GM19239 (cell line): ENCODE results near the gene HACL1.
"Not testable (repeated sequence)": the region's sequence is repeated elsewhere in the genome, so short reads cannot be mapped to it uniquely, and the experiment has no call there.

Experiments
- DNase-seq: peaks from one replicate; pipeline ENCODE4 v3.0.0; 2011; ENCODE audit warnings: low spot score; ENCODE audit not compliant: insufficient read length
- FAIRE-seq: peaks from 2 replicates; lab custom pipeline; 2011; peaks lifted over from hg19 to GRCh38; lab: Jason Lieb, UNC

HACL1 gene

DNA sequence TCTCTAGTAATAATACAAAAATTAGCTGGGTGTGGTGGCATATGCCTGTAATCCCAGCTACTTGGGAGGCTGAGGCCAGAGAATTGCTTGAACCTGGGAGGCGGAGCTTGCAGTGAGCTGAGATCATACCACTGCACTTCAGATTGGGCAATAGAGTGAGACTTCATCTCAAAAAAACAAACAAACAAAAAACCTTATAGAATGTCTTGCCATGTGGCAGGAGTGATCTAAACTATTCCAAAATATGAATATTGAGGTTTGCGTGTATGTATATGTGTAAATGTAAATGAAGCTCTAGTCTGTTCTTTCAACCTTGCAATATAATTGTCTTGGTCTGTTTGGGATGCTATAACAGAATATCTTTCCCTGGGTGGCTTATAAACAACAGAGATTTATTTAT is 68.8 kb downstream of the HACL1 start:
- not testable (repeated sequence) for DNase-seq, FAIRE-seq

DNA sequence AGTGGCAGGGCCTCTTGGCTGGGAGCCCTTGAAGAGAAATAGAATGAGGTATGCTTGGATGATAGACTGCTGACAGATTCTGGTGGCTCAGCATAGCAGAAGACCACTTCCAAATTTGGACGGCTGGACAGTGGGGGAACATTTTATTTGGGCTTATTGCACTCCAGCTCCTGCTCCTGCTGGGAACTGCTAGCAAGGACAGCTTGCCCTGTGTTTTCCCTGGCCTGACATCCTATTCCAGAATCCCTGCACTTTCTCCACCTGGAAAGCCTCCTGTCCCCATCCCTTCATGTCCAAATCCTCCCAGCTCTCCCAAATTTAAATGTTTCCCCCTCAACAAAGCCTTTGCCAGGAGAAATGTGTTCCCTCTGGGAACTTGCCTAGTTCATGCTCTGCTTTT is 70.0 kb downstream of the HACL1 start:
- FAIRE-seq (no peak), DNase-seq (no peak)

DNA sequence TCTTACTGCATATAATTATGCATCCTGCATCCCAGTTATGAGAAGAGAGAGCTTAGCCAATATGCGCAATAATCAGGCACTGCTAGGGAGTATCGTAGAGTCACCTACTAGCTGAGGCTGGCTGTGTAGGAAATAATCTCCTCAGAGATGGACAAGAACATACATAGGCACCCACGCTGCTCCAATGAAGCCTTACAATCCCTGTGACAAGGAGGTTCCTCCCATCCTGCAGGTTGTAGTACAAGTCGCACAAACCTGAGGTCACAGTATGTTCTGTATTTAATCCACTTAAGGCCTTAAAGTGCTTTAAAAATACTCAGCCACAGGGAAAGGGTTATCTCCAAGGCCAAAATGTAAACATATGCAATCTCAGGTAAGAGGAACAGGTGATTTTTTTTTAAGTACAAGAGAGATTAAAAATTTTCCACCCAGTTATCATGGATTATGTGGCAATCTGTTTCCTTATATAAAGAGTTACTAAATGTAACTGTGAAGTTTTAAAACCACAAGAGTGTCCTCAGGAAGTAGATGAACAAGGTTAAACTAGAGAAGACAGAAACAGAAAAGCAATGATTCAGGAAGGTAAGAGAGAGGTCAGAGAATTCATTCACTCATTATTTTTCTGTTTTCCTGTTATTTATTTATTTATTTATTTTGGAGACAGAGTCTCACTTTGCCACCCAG is 72.4 kb downstream of the HACL1 start:
- DNase-seq = no peak
- no peak for FAIRE-seq

DNA sequence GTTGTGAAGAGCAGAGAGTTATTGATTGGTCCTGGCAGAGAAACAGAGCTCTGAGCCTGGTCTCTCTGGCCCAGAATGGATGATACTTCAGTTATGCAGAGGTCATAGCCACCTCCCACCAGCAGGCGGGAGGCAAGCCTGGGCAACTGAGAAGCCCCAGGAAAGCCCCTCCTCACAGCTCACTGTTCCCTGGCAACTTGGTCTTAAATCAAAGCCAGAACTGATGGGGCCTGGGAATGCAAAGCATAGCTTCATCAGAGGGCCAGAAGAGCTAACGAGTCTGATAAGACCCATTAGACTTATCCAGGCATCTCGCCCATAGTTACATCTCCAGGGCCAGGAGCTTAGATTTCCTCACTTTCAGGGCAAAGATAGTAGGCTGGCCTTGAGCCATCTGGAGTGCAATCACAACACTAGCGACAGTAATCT is 74.3 kb downstream of the HACL1 start:
- FAIRE-seq = no peak
- no peak for DNase-seq

DNA sequence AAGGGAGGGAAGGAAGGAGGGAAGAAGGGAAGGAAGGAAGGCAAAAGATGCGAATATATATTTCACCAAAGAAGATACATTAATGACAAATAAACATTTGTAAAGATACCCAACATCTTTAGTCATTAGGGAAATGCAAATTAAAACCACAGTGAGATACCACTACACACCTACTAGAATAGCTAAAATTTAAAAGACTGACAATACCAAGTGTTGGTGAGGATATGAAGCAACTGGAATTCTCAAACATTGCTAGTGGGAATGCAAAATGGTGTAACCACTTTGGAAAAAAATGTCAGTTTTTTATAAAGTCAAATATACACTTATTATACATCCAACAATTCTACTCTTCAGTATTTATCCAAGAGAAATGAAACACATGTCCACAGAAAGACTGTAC is 75.6 kb downstream of the HACL1 start:
- FAIRE-seq = no peak
- no peak for DNase-seq

DNA sequence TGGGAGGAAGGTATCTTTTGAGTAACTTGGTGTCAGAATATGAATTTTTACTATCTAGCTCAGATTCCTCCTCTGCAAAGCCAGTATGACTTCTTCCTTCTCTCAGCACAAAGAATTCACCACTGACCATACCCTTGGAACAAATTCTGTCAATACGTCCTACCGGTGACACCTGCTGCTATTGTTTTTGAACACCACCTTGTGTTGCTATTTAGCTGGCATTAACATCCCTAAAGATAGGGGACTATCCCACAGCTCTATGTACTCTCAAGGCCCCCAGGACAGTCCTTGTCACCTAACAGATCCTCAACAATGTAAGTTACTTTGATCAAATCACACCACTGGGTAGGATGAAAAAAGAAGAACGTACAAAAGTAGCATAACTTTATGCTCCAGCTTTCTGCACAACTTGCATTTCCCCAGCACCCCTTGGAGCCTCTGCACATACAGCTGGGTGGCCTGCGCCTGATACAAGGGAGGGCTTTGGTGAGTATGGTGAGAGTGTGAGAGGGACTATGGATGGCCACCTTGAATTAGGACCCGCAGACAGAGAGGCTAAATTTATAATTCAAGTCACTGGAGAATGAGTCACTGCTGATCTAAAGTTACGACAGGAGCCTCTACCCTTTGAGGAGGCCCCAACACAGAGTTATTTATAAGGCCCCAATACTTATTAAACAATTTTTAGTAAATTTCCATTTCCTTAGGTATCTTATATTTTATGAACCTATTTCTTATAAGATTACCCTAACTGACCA is 77.5 kb downstream of the HACL1 start:
- FAIRE-seq = no peak

DNA sequence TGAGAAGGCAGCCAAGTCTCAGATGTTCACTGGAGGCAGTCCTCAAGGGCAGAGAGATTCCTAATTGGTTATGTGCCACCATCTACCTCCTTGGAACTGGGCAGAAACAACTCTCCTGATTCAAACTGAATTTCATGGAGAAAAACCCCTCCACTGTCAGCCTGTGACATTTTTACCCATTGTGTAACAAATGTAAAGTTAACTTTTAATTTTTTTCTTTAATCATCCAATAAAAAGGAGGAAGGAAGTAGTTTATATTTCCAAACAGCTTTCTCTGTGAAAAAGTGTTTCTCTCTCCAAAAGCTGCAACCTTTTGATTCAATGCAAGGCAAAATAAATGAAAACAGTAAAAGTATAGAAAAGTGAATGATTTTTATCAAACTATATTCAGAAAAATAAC is 79.4 kb downstream of the HACL1 start:
- FAIRE-seq (no peak), DNase-seq (no peak)

More for the DNA sequence above, 77.5 kb downstream of the HACL1 start:
- no peak for DNase-seq

DNA sequence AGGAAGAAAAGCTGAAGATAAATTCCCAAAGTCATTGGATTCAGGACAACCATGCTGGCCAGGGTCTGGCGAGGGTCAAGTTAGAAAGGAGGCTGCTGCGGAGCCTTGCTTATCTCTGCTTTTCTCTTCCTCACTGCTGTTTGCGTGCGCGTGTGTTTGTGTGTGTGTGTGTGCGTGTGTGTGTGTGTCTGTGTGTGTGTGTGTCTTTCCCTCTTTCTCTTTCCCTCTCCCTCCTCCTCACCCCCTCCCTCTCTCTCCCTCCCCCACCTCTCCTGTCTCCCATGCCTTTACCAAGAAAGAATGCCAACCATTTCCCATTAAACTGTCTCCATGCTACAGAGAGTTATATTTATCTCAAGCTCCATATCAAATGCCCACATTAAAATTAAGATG is 79.8 kb downstream of the HACL1 start, which contains the start of gene COLQ:
Gene COLQ, minus strand, starts transcription at position 134 of the 393 bp plus-strand sequence. Its CDS starts 81 bp downstream, at position 53.
- FAIRE-seq = no peak
- DNase-seq = no peak

DNA sequence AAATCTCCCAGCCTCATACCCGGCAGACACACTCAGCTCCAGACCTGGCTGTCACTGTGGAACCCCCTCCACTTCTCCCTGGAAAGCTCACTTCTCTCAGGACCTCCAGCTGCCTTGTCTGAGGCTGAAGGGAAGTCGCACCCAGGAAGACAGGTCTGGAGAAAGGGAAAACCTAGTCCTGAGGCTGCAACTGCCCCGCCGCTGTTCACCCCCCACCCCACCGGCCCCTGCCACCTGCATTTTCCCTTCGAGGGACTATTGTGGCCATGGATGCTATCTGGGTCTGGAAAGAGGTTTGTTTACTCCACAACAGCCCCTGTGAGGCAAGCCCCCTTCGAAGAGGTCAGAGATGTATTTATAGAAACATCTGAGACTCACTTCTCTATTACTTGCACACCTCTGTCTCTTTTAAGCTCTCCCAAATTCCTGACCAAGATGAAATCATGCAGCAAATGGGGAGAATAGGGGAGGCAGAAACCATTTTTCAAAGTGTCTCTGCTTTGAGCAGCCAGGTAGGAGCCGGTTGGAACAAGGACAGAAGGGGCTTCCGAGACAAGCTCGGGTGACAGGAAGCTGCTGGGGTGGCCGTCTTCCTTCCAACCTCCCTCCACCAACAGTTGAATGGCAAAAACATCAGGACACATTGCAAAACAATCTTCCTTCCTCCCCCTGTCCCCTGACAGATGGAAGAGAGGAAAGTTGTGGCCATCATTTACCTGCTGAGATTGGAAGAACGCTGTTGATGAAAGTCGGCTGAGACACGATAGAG is 80.4 kb downstream of the HACL1 start:
- FAIRE-seq (no peak), DNase-seq (no peak)

DNA sequence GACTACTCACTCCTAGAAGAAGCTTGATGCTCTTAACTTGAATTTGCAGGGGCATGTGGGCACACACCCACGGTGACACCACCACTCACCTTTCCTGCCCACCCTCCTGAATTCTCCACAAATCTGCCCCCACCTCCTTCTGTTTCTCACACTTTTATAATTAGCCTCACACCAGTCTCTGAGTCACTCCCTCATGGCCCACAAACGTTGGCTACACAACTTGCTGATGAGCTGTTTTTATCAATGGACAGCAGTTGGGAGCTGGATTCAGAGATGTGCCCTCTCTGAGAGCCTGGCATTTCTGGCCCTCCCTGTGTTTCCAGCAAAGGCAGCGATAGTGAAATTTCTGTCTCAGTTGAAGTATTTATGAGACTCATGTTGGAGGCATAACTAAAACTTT is 81.2 kb downstream of the HACL1 start:
- FAIRE-seq (no peak), DNase-seq (no peak)

DNA sequence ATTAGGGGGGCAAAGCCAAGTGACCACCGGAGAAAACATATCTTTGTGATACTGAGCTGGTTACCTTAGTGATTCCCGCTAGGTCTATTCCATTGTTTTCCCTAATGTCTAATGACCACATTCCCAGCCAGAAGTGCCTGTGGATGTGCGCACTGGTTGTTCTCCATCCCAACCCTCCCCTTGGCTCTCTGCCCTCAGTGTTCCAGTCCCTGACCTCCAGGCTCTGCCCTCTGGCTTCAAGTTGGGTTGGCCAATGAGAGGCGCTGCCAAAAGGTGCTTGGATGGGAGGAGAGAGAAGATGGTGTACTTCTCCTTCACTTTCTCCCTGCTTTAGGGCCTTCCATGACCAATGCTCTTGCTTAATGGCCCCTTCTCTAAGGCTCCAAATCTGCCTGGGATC is 82.3 kb downstream of the HACL1 start:
- no peak for DNase-seq
- FAIRE-seq = no peak

DNA sequence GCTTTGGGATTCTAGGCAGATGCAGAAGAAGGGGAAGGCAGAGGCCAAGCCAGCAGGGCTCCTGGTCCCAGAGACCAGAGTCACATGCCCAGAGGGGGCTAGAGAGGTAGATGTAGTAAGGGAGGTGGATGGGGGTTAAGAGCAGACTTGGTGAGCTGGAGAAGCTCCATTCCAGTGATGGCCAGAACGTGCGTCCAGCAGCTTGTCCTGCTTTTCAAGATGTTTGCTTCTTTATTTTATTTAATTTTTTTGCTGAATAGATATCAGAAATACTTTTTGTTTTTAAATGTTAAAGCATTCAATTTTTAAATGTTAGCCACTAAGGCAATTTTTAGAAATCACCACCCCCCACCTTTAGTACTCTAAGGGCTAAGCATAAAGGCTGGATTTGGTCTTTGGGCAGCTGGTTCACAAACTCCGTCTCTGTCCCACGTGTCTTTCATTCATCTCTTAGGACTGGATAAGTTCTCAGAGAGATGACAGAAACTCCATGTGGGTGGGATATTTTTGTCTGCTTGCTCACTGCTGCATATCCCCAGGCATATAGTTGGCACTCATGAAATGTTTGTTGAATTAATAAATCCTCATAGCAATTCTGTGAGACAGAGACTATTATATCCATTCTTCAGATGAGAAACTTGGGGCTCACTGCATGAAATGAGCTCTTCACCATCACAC is 86.6 kb downstream of the HACL1 start:
- DNase-seq (no peak), FAIRE-seq (no peak)

DNA sequence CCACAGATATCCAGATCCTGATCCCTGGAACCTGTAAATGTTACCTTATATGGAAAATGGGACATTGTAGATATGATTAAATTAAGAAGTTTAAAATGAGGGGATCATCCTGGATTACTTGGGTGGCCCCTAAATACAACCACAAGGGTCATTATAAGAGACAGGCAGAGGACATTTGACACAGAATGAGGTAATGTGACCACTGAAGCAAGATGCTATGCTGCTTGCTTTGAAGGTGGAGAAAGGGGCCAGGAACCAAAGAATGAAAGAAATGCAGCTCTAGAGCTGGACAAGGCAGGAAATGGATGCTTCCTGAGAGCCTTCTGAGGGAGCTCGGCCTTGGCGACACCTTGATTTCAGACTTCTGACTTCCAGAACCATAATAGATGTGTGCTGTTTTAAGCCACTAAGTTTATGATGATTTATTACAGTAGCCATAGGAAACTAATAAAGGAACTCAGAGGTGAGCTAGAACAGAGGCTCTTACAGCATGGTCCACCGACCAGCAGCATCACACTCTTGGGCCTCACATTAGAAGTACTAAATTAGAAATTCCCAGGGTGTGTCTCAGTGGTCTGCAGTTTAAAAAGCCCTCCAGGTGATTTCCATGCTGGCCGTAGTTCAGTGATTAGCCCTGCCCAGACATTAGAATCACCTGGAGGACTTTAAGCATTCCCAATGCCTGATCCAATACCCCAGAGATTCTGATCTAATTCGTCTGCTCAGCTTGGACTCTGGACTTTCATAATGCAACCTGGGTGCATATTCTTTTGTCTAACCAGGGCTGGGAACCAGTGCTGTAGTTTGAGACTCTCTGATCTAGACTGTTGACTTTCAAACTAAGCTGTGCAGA is 87.3 kb downstream of the HACL1 start:
- no peak for DNase-seq
- no peak for FAIRE-seq

DNA sequence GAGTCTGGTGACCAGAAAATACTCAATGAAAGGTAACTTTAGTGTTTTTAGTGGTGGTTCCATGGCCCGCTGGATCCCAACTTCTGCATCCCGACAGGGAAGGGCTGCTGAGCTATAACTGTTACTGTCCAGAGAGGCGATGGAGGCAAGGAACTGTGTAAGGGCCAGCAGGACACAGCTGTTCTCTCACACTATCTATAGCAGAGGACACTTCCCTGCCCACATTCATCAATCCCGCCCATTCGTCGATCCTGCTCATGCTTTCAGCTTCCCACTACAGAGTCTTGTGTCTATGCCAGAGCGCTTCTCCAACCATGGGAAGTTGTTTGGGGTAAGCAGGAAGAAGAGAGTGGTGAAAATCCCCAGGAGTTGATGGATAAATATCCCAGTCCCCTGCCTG is 88.3 kb downstream of the HACL1 start:
- DNase-seq = no peak
- FAIRE-seq = no peak

DNA sequence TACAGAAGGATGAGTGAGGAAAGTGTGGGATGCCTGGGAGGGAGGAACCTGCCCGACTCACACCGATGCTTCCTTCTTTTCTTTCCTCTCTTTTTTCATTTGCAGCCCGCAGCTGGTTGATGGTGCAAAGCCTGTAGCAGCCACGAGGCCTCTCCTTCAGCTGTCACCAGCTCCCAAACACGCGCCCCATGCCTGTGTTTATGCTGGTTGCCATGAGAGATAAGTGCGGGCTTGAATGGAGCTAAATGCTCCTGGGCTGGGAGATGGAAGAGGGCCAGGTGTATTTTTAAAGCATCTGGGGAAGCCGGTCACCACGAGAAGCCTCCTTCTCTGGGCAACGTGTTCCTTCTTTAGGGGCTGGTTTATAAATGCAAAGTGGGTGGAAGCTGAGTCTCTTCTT is 89.2 kb downstream of the HACL1 start:
- DNase-seq = no peak
- FAIRE-seq = no peak

DNA sequence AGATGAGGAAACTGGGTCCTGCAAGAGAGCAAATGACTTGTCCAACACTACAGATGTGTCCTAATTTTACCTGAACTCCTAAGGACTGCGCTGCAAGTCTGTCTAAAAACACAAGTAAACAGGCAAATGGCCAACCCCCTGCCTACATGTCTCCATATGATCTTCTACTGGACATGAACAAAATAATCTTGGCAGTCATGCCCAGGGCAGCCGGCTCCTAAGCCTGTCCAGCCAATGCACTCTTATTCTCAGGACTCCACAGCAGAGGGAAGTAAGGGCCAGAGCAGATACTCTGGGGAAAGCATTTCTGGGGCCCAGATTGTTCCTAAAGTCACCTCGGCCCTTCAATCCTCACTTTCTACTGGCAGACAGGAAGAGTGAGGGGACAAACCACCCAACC is 90.2 kb downstream of the HACL1 start:
- DNase-seq = no peak
- FAIRE-seq = no peak
